Small intestine (tissue), 7 donors: ENCODE data around the gene AKR1A1. TPM values are rescaled to one million over a fixed set of nuclear protein-coding genes. Genes with fewer than 3 reads are reported as not detected.

Source experiments
- DNase-seq, 2 donors: peaks; one replicate each; pipeline versions ENCODE4 v3.0.0 to v3.0.0-alpha.2; 2013
- FAIRE-seq: peaks from 2 replicates; lab custom pipeline; 2012; peaks lifted over from hg19 to GRCh38; lab: Jason Lieb, UNC
- H3K27ac ChIP-seq, 3 donors: one replicate each; pipeline ENCODE4 v1.5.1; 2013; ENCODE audit warnings: low read length in 2 of 3, mild to moderate bottlenecking in 2 of 3, control low read depth in 1 of 3, inconsistent platforms in 1 of 3, low read depth in 1 of 3, moderate library complexity in 1 of 3
- H3K27me3 ChIP-seq, 3 donors: one replicate each; pipeline ENCODE4 v1.6.1; 2013; ENCODE audit warnings: low read length in 3 of 3, inconsistent platforms in 1 of 3; ENCODE audit not compliant: control insufficient read depth in 3 of 3, insufficient read depth in 3 of 3
- H3K36me3 ChIP-seq, 3 donors: one replicate each; pipeline ENCODE4 v1.6.1; 2013; ENCODE audit warnings: low read length in 3 of 3, inconsistent platforms in 1 of 3, low read depth in 1 of 3, mild to moderate bottlenecking in 1 of 3, moderate library complexity in 1 of 3; ENCODE audit not compliant: control insufficient read depth in 3 of 3, insufficient read depth in 2 of 3
- H3K4me1 ChIP-seq, 3 donors: one replicate each; pipeline ENCODE4 v1.6.1; 2013; ENCODE audit warnings: low read length in 2 of 3, inconsistent platforms in 1 of 3, low read depth in 1 of 3, mild to moderate bottlenecking in 1 of 3, moderate library complexity in 1 of 3; ENCODE audit not compliant: control insufficient read depth in 3 of 3, insufficient read depth in 2 of 3
- H3K4me3 ChIP-seq, 3 donors: one replicate each; pipeline ENCODE4 v1.5.1; 2013; ENCODE audit warnings: low read length in 3 of 3, control low read depth in 1 of 3, inconsistent platforms in 1 of 3, low read depth in 1 of 3, mild to moderate bottlenecking in 1 of 3, moderate library complexity in 1 of 3
- H3K9me3 ChIP-seq, 2 donors: one replicate each; pipeline ENCODE4 v1.6.1; 2013; ENCODE audit warnings: low read depth in 1 of 2, low read length in 1 of 2; ENCODE audit not compliant: control insufficient read depth in 2 of 2, insufficient read depth in 1 of 2
- WGBS, 3 donors: extraction: QIAGEN DNeasy Blood & Tissue Kit; methylation state at CpG; one replicate each; pipeline ENCODE4 v1.1.7; 2013; 5-methylcytosine and 5-hydroxymethylcytosine counted together
- polyA plus RNA-seq, 4 donors: library from polyadenylated mRNA; stranded (reverse) in 3 of 4; unstranded in 1 of 4; fragments of 200-250 nt in 3 of 4; fragments of 120-200 nt in 1 of 4; gene quantifications; one replicate each; pipeline versions ENCODE4 v1.2.1 to v1.2.3, GENCODE V29; 2013
- donor health status: healthy with polysubstance abuse.
- donor health status: control.
- donor health status: control.
- donor health status: Bipolar disorder and iron deficiency.
- donor health status: healthy.

AKR1A1 gene
- polyA plus RNA-seq, 4 donors: 241 to 636 (median 313) TPM

GRCh38 chr1:45535988-45536766 lies 14.4 kb upstream of the AKR1A1 start:
- DNase-seq (no peak), FAIRE-seq (no peak)
- H3K27me3 ChIP-seq: no peaks in the 10 kb centered on the region
- 76 to 81% (median 80%) methylated on average over 6 of the region's 6 CpGs for WGBS, 3 donors
- no peaks in the 10 kb centered on the region for H3K36me3 ChIP-seq
- no peak overlapping the region for H3K4me3 ChIP-seq
- no peaks in the 10 kb centered on the region for H3K4me1 ChIP-seq
- no peak overlapping the region for H3K27ac ChIP-seq
- no peaks in the 10 kb centered on the region for H3K9me3 ChIP-seq

- 65 to 70% (median 68%) methylated on average over 4 of the region's 4 CpGs for WGBS, 3 donors
- Histone ChIP-seq H3K27ac (no peak overlapping the region), H3K4me3 (no peak overlapping the region), H3K4me1 (peaks cover 0 to 3% (median 0%) of the 10 kb centered on the region in 3 donors), H3K27me3 (no peaks in the 10 kb centered on the region), H3K9me3 (no peaks in the 10 kb centered on the region), H3K36me3 (no peaks in the 10 kb centered on the region)
- DNase-seq (peak in 1 of 2 donors; percentile 27), FAIRE-seq (no peak)
Measured at GRCh38 chr1:45536886-45537285, 13.7 kb upstream of the AKR1A1 start.

- no peaks in the 10 kb centered on the region for H3K9me3 ChIP-seq
- peaks cover 3 to 42% (median 3%) of the 10 kb centered on the region in 3 donors for H3K4me1 ChIP-seq
- no peak overlapping the region for H3K4me3 ChIP-seq
- FAIRE-seq: no peak
- H3K27me3 ChIP-seq: no peaks in the 10 kb centered on the region
- no peak for DNase-seq
- H3K36me3 ChIP-seq: no peaks in the 10 kb centered on the region
- WGBS, 3 donors: 93 to 96% (median 94%) methylated on average over 1 of the region's 1 CpG
- H3K27ac ChIP-seq: no peak overlapping the region
Measured at GRCh38 chr1:45541193-45541592, 9.4 kb upstream of the AKR1A1 start.

GRCh38 chr1:45542591-45542990 lies 8.0 kb upstream of the AKR1A1 start:
- H3K4me1 ChIP-seq: peaks cover 3 to 44% (median 3%) of the 10 kb centered on the region in 3 donors
- no peaks in the 10 kb centered on the region for H3K27me3 ChIP-seq
- DNase-seq (peak; percentile 94 to 98), FAIRE-seq (no peak)
- WGBS, 3 donors: 23 to 48% (median 34%) methylated on average over 4 of the region's 4 CpGs
- no peaks in the 10 kb centered on the region for H3K36me3 ChIP-seq
- peak overlapping the region; percentile 68 to 85 (median 80) for H3K27ac ChIP-seq
- no peak overlapping the region for H3K4me3 ChIP-seq
- no peaks in the 10 kb centered on the region for H3K9me3 ChIP-seq

- no peaks in the 10 kb centered on the region for H3K27me3 ChIP-seq
- H3K36me3 ChIP-seq: no peaks in the 10 kb centered on the region
- H3K4me3 ChIP-seq: no peak overlapping the region
- peak; percentile 69 to 90 for DNase-seq
- peak overlapping the region; percentile 65 to 85 (median 75) for H3K27ac ChIP-seq
- no peak for FAIRE-seq
- peaks cover 3 to 44% (median 3%) of the 10 kb centered on the region in 3 donors for H3K4me1 ChIP-seq
- 12 to 18% (median 17%) methylated on average over 8 of the region's 8 CpGs for WGBS, 3 donors
- H3K9me3 ChIP-seq: no peaks in the 10 kb centered on the region
Measured at GRCh38 chr1:45543581-45544417, 6.8 kb upstream of the AKR1A1 start.

- Histone ChIP-seq H3K27ac (peak overlapping the region; percentile 35 to 85 (median 43)), H3K4me3 (no peak overlapping the region), H3K9me3 (no peaks in the 10 kb centered on the region), H3K4me1 (peaks cover 3 to 44% (median 3%) of the 10 kb centered on the region in 3 donors), H3K36me3 (no peaks in the 10 kb centered on the region), H3K27me3 (no peaks in the 10 kb centered on the region)
- FAIRE-seq (no peak), DNase-seq (no peak)
- 72 to 80% (median 77%) methylated on average over 4 of the region's 4 CpGs for WGBS, 3 donors
Measured at GRCh38 chr1:45544530-45544929, 6.1 kb upstream of the AKR1A1 start.

- FAIRE-seq (no peak), DNase-seq (peak; percentile 61 to 63)
- H3K4me1 ChIP-seq: peaks cover 3 to 45% (median 3%) of the 10 kb centered on the region in 3 donors
- no peak overlapping the region for H3K4me3 ChIP-seq
- H3K36me3 ChIP-seq: no peaks in the 10 kb centered on the region
- no peaks in the 10 kb centered on the region for H3K9me3 ChIP-seq
- H3K27me3 ChIP-seq: no peaks in the 10 kb centered on the region
- WGBS, 3 donors: 31 to 45% (median 44%) methylated on average over 6 of the region's 6 CpGs
- H3K27ac ChIP-seq: peak overlapping the region; percentile 35 to 85 (median 43)
Measured at GRCh38 chr1:45545019-45545493, 5.6 kb upstream of the AKR1A1 start.

GRCh38 chr1:45545553-45546310 lies 4.9 kb upstream of the AKR1A1 start:
- H3K4me1 ChIP-seq: peaks cover 3 to 48% (median 3%) of the 10 kb centered on the region in 3 donors
- WGBS, 3 donors: 72 to 82% (median 78%) methylated on average over 7 of the region's 7 CpGs
- H3K9me3 ChIP-seq: no peaks in the 10 kb centered on the region
- peak overlapping the region; percentile 35 to 85 (median 43) for H3K27ac ChIP-seq
- no peaks in the 10 kb centered on the region for H3K36me3 ChIP-seq
- H3K4me3 ChIP-seq: no peak overlapping the region
- DNase-seq: peak in 1 of 2 donors; percentile 70
- FAIRE-seq: no peak
- H3K27me3 ChIP-seq: no peaks in the 10 kb centered on the region
